Stimulated activated CD8-positive, alpha-beta memory T cell treated with anti-CD3 and anti-CD28 coated beads, Interleukin-15, amount 100 ng/mL, for 4 hours (primary cell): ENCODE results near the gene TIAM2.

Experiments
- DNase-seq, 2 donors: peaks; one replicate each; pipeline ENCODE4 v3.0.0-alpha.2; 2020; ENCODE audit warnings: low read depth in 2 of 2

The TIAM2 gene

DNA sequence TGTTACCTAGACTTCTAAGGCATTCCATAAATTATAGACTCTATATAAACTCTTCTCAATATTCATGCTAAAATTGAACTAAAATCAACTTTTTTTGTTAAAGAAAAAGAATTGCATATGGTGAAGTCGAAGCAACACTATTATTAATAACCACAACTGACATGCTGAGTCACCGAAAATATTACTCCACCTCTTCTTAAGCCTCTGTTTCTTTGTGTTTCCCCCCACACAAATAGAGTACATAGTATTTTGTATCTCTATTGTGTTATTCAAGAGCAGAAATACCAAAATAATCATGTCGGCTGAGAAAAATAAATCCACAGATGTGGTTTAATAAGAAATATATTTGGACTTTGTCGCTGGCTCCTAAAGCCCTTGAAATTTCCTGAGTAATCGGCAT lies 295.4 kb downstream of the TIAM2 start:
- DNase-seq = no peak

DNA sequence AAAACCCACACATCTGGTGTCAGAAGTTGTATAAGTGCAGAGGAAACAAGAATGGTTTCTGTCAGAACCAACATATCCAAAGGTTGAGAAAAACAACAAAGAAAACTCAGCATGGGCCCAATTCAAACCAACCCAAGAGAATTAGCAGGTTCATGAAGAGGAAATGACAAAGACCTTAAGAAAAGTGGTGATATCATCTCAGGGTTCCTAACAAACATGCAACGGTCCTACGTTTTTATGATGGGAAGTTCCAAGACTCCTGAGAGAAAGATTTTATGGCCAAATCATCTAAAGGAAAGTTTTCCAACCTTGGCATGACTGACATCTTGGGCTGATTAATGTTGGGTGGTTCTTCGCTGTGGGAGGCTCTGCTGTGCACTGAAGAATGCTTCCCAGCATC lies 296.2 kb downstream of the TIAM2 start:
- DNase-seq = no peak

- DNase-seq = no peak
Observed at GRCh38 chr6:155292711-155293110, 297.6 kb downstream of the TIAM2 start.

GRCh38 chr6:155297669-155298068 lies 302.6 kb downstream of the TIAM2 start:
- DNase-seq = no peak

- DNase-seq = no peak
Observed at GRCh38 chr6:155301867-155302266, 306.8 kb downstream of the TIAM2 start.

- no peak for DNase-seq
Observed at GRCh38 chr6:155303361-155303870, 308.3 kb downstream of the TIAM2 start.

- no peak for DNase-seq
Observed at GRCh38 chr6:155306958-155307357, 311.8 kb downstream of the TIAM2 start.
